GM19043 (cell line): Measurements from ENCODE around the gene RAPGEF5.

Experiments
- ATAC-seq: cut with Tn5 transposase; IDR thresholded peaks from one replicate; pipeline ENCODE4 v1.9.1; 2021; ENCODE audit warnings: low read depth; ENCODE audit not compliant: unreplicated experiment

The RAPGEF5 gene

GRCh38 chr7:22138886-22139285, 218.1 kb downstream of the RAPGEF5 start:
- ATAC-seq = no peak

DNA sequence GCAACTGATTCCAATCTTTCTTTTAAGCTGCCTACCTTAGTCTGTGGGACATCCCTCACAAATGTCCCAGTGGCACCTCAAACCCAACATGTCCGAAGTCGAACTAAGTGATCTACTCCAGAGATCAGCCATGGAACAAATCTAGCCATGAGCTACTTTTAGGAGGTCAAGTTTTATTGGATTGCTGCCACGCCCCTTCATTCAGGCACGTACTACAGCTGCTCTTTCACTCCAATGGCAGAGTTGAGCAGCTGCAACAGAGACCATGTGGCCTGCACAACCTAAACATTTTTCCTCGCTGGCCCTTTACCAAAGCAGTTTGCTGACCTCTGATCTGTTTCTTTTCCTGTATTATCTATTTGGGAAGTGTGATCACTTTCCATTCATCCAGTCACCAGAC, 218.8 kb downstream of the RAPGEF5 start:
- ATAC-seq = no peak

- ATAC-seq = no peak
Observed at GRCh38 chr7:22137466-22137865, 219.5 kb downstream of the RAPGEF5 start.

- ATAC-seq = no peak
Observed at GRCh38 chr7:22137026-22137425, 219.9 kb downstream of the RAPGEF5 start.

- ATAC-seq = no peak
Observed at GRCh38 chr7:22129819-22130580, 227.0 kb downstream of the RAPGEF5 start.

DNA sequence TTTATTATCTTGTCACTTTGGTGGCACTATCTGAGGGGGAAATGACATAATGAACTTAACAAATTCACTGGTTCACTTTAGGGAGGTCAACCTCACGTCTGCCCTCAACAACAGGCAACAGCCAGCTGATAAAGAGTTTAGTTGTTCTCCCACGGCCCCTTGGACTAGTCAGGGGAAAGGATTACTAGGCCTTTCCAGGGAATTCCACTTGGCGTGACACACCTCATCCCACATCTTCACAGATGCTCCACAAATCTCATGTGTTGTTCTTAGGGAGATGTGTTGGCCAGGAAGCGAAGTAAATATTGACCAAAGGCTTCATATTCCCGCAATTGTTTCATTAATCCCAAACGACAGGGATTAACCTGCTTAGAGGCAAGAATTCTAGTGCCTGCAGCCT, 227.8 kb downstream of the RAPGEF5 start:
- ATAC-seq = no peak

GRCh38 chr7:22128528-22128920, 228.4 kb downstream of the RAPGEF5 start:
- no peak for ATAC-seq

GRCh38 chr7:22127835-22128527, 229.0 kb downstream of the RAPGEF5 start:
- ATAC-seq = no peak

GRCh38 chr7:22125436-22125835, 231.5 kb downstream of the RAPGEF5 start:
- no peak for ATAC-seq

DNA sequence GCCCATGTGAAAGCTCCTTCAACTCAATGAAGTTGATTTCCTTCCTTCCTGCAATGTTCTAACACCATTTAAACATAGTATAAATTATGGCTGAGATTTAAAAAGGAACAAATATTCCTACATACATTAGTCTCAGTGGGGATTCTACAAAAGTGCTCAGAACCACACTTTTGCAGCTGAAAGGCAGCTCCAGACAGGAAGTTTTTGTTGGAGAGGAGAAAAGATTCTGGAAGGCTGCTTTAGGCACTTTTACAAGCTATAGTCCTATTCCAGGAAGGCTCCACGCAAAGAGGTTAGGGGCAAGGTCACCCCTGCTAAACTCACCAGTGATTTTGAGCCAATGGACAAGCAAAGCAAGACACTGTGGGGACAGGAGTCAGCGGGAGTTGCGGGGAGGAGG, 232.0 kb downstream of the RAPGEF5 start:
- ATAC-seq = no peak

- ATAC-seq = no peak
Observed at GRCh38 chr7:22123139-22123538, 233.8 kb downstream of the RAPGEF5 start.

DNA sequence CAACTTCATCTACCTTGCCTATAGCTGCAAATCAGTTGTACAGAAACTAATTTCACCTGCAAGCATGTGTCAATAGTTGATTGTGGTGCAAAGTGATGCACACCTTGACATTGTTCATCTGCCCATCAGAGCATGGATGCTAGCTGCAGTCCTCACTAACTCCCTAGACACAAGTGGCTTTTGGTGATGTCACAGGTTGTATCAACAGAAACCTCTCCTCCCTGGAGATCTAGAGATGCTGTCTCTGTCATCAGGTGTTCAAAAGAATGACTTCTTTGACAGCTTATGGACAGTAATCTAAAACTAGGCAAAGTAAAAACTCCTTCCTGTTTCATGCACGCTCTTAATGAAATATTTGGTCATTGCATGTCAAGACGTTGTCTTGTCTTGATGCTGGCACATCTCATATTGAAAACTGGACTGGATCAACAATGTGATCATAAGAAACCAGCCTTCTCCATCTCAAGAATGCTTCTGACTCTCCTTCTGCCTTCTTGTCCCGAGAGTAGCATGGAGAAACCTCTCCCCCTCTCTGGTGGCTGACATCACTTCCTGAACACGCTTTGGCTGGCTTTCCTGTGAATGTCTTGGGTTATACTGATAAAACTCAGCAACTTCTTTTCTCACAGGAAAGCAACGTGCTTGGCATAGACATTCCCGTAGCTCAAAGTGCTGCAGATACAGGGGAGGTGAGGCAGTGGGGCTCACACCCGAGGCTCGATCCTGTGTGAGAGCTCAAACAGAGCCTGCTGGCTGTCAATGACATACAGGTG, 235.1 kb downstream of the RAPGEF5 start:
- no peak for ATAC-seq

- ATAC-seq = no peak
Observed at GRCh38 chr7:22120391-22121053, 236.4 kb downstream of the RAPGEF5 start.

GRCh38 chr7:22117222-22117621, 239.7 kb downstream of the RAPGEF5 start:
- ATAC-seq = no peak

DNA sequence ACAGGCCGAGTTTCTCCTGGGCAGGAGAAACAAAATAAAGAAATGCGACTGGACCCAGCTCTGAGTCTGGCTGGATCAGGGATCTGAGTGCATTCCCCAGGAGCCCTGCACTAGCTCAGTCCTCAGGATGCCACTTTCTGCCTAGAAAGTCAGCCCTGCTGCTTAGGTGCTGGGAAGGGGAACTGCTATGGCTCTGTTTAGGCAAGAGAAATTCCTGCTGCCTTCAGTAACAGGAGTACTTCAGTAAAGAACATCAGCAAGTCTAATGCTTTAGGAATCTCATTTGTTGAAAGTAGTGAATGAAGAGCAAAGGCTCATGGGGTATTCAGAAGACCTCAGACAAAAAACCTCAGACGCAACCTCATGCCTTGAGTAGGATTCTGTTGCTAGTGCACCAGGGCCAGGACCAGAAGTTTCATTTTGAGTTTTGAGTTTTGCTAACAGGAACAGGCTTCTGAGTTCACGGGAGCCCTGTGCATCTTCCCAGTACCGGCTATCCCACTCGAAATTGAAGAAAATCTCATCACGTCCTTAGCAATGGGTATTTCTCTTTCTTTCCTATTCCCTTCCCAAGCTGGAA, 240.4 kb downstream of the RAPGEF5 start:
- ATAC-seq = no peak

DNA sequence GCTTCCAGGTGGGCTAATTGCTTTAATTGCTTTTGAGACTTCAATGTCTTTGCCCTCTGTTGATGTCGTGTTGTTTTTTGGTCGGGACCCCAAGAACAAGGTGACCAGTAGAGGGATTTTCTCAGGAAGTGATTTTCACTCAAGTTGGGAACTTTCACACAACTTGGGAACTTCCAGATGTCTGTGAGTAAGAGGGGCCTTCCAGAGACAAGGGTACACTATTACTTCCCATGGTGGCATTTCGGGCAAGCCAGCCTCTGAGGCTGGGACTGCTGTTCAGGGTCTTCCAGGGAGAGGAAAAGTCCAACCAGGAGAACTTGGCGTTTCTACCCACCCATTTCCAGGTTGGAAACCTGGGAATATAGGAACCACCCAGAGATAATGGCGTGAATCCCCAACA, 241.3 kb downstream of the RAPGEF5 start:
- ATAC-seq = no peak

- ATAC-seq = no peak
Observed at GRCh38 chr7:22114440-22114981, 242.4 kb downstream of the RAPGEF5 start.

GRCh38 chr7:22113041-22113440, 243.9 kb downstream of the RAPGEF5 start:
- no peak for ATAC-seq

DNA sequence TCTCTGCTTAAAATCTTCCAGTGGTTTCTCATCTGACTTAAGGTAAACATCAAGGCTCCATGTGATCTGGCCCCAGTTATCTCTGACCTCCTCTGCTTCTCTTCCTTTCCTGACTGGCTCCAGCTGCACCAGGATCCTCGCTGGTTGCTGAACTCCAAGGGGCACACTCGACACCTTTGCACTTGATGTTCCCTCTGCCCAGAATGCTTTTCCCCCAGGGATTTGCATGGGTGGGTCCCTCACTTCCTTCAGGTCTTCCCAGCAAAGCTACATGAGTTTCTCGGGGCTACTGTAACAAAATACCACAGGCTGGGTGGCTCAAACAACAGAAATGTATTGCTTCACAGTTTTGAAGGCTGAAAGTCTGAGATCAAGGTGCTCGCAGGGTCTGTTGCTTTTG, 245.3 kb downstream of the RAPGEF5 start:
- ATAC-seq = no peak

DNA sequence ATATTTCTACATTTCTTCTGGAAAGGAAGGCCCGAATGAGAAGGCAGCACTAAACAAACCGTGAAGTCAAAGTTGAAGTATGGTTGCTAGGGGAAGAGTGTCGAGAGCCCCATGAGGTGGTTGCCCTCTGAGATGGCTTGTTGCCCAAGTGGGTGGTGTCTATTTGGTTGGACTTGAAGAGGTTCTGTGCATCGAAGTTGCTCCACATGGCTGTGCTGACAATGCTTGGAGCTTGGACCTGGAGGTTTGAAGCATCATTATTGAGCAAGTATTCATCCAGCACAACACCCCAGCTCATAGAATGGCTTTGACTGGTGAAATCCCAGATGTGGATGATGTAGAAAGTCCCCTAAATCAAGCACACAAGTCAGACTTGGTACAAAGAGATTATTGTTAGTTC, 246.1 kb downstream of the RAPGEF5 start:
- ATAC-seq = no peak
